K562 (cell line): ENCODE measurements around the gene CAPS. TPM values are rescaled to one million over a fixed set of nuclear protein-coding genes. Genes with fewer than 3 reads are reported as not detected.

Experiments
- ARHGAP35 ChIP-seq: fragments of 450-650 bp; IDR thresholded peaks from 2 replicates; pipeline ENCODE4 v1.6.1; 2018; ENCODE audit not compliant: partially characterized antibody
- ARID3A ChIP-seq: IDR thresholded peaks from 2 replicates; pipeline ENCODE4 v1.6.1; 2012; ENCODE audit warnings: low read depth, low read length, improper control_type of control experiment, borderline replicate concordance
- CBFA2T2 ChIP-seq: fragments of 450-650 bp; conservative IDR thresholded peaks from 2 replicates; pipeline ENCODE4 v1.6.1; 2017; ENCODE audit warnings: mild to moderate bottlenecking
- CREB1 ChIP-seq, 2 experiments: sonication (generic) in 1 of 2; formaldehyde crosslinking in 1 of 2; IDR thresholded peaks; 2 replicates each; pipeline versions ENCODE4 v1.6.1 to v1.8.0; 2012 to 2022; ENCODE audit warnings: inconsistent platforms in 1 of 2, mild to moderate bottlenecking in 1 of 2, missing genetic modification reagents in 1 of 2, moderate library complexity in 1 of 2
- E2F1 ChIP-seq: sonication (generic); formaldehyde crosslinking; IDR thresholded peaks from 2 replicates; pipeline ENCODE4 v1.8.1; 2023; ENCODE audit warnings: mild to moderate bottlenecking, missing genetic modification reagents, moderate library complexity
- ELK3 ChIP-seq: fragments of 450-650 bp; formaldehyde crosslinking; IDR thresholded peaks from 2 replicates; pipeline ENCODE4 v1.4.0; 2020; ENCODE audit warnings: mild to moderate bottlenecking
- FIP1L1 ChIP-seq: fragments of 200-400 bp; formaldehyde crosslinking; IDR thresholded peaks from 2 replicates; pipeline ENCODE4 v1.6.1; 2018; ENCODE audit warnings: mild to moderate bottlenecking, low read depth, low read length; ENCODE audit not compliant: poor library complexity, severe bottlenecking
- HBP1 ChIP-seq: fragments of 450-650 bp; formaldehyde crosslinking; IDR thresholded peaks from 2 replicates; pipeline ENCODE4 v1.4.0; 2022; ENCODE audit warnings: missing genetic modification characterization
- HCFC1 ChIP-seq: IDR thresholded peaks from 2 replicates; pipeline ENCODE4 v1.6.1; 2012; ENCODE audit warnings: low read depth, low read length, improper control_type of control experiment
- IRF2 ChIP-seq: sonication (generic); formaldehyde crosslinking; IDR thresholded peaks from 2 replicates; pipeline ENCODE4 v1.8.1; 2022; ENCODE audit warnings: mild to moderate bottlenecking, missing genetic modification reagents
- KAT2B ChIP-seq: IDR thresholded peaks from one replicate; pipeline ENCODE4 v1.6.1; 2012; ENCODE audit warnings: low read depth, mild to moderate bottlenecking, control low read depth, inconsistent platforms, low read length, moderate library complexity
- MAFG ChIP-seq: fragments of 450-650 bp; conservative IDR thresholded peaks from 2 replicates; pipeline ENCODE4 v1.6.1; 2016; ENCODE audit warnings: missing genetic modification characterization, missing compliant biosample characterization
- NELFE ChIP-seq: IDR thresholded peaks from 2 replicates; pipeline ENCODE4 v1.6.1; 2011; ENCODE audit warnings: mild to moderate bottlenecking; ENCODE audit not compliant: insufficient read depth, insufficient read length
- NRF1 ChIP-seq, 2 experiments: fragments of 450-650 bp; IDR thresholded peaks in 1 of 2; conservative IDR thresholded peaks in 1 of 2; 2 replicates each; pipeline ENCODE4 v1.6.1; 2014; ENCODE audit warnings: mild to moderate bottlenecking in 2 of 2
- RBFOX2 ChIP-seq: fragments of 200-400 bp; formaldehyde crosslinking; IDR thresholded peaks from 2 replicates; pipeline ENCODE4 v1.6.1; 2017; ENCODE audit warnings: low read depth, mild to moderate bottlenecking, low read length, moderate library complexity
- RBM17 ChIP-seq: fragments of 200-400 bp; formaldehyde crosslinking; IDR thresholded peaks from 2 replicates; pipeline ENCODE4 v1.6.1; 2017; ENCODE audit warnings: low read depth, mild to moderate bottlenecking, low read length, borderline replicate concordance
- TCF7L2 ChIP-seq: fragments of 150-350 bp; IDR thresholded peaks from 2 replicates; pipeline ENCODE4 v1.6.1; 2016; ENCODE audit warnings: low read depth, mild to moderate bottlenecking, low read length, moderate library complexity
- ZNF133 ChIP-seq: fragments of 250-450 bp; sonication (Bioruptor Pico); IDR thresholded peaks from 2 replicates; pipeline ENCODE4 v1.4.0; 2020; ENCODE audit warnings: mild to moderate bottlenecking
- ZNF384 ChIP-seq: IDR thresholded peaks from 2 replicates; pipeline ENCODE4 v1.6.1; 2012; ENCODE audit warnings: low read depth, low read length, improper control_type of control experiment
- ZNF445 ChIP-seq: fragments of 250-450 bp; sonication (Bioruptor Pico); IDR thresholded peaks from 2 replicates; pipeline ENCODE4 v1.4.0; 2020; ENCODE audit warnings: low read depth, mild to moderate bottlenecking, moderate library complexity
- ZNF699 ChIP-seq: fragments of 250-450 bp; sonication (Bioruptor Pico); IDR thresholded peaks from 2 replicates; pipeline ENCODE4 v1.8.0; 2021; ENCODE audit warnings: mild to moderate bottlenecking, moderate library complexity; ENCODE audit not compliant: insufficient replicate concordance
- ZNF766 ChIP-seq: fragments of 200-800 bp; sonication (Bioruptor generic); conservative IDR thresholded peaks from 2 replicates; pipeline ENCODE4 v1.6.1; 2016; ENCODE audit warnings: missing genetic modification characterization, missing compliant biosample characterization
- polyA plus RNA-seq, 8 experiments: library from polyadenylated mRNA; depleted of rRNA in 4 of 8; stranded (reverse) in 5 of 8; unstranded in 3 of 8; fragments of >200 nt; fragmentation: Nextera tagmentation in 2 of 8; fragmentation: Illumina TruSeq in 1 of 8; extraction: Ambion mirVana in 2 of 8; extraction: Trizol in 1 of 8; gene quantifications; 2 replicates each; pipeline versions ENCODE4 v1.2.1 to v1.2.3, GENCODE V29; 2011 to 2014; ENCODE audit warnings: inconsistent platforms in 1 of 8, missing spikeins in 1 of 8
- total RNA-seq, 7 experiments: library from RNA; depleted of rRNA in 6 of 7; stranded (reverse); fragments of >200 nt in 6 of 7; fragmentation: Illumina TruSeq in 2 of 7; extraction: Trizol in 2 of 7; gene quantifications; 2 replicates each; pipeline versions ENCODE4 v1.2.1 to v1.2.3, GENCODE V29; 2011 to 2021; ENCODE audit warnings: low replicate concordance in 1 of 7

The CAPS gene
- total and polyA plus RNA-seq, 9 of the 15 experiments (the other 6 are each of a cell fraction or from before 2014, with no cell fraction given) = 0.15 to 4.0 (median 0.91) TPM

GRCh38 chr19:5903624-5904351 is 10.3 kb upstream of the CAPS start, which contains the start of gene NDUFA11 (continued):
- TF ChIP-seq ZNF699 (CRISPR knock-in tag) = no peak
- TF ChIP-seq ZNF133 (CRISPR knock-in tag) = no peak
- no peak for TF ChIP-seq CBFA2T2
- TF ChIP-seq ZNF384 = peak; percentile 82
- no peak; the same call in 1 of the 2 replicates for TF ChIP-seq TCF7L2
- peak; percentile 79 for TF ChIP-seq FIP1L1
- peak; percentile 95 for TF ChIP-seq E2F1 (CRISPR knock-in tag)
- TF ChIP-seq HBP1 = no peak; the same call in 1 of the 2 replicates
- peak; percentile 95 to 97 for TF ChIP-seq NRF1 (conservative IDR thresholded peaks at IDR 0.05 in 1 of 2, IDR thresholded peaks at IDR 0.05 in 1 of 2)
- TF ChIP-seq KAT2B = peak; percentile 27
- TF ChIP-seq NELFE = no peak
- TF ChIP-seq ZNF766 = no peak; the same call in 1 of the 2 replicates
- no peak for TF ChIP-seq ZNF445
- TF ChIP-seq IRF2 (CRISPR knock-in tag) = no peak
- TF ChIP-seq MAFG (tag) = no peak
- peak; percentile 98 for TF ChIP-seq RBFOX2
- TF ChIP-seq HCFC1 = peak; percentile 71
- peak; percentile 93 for TF ChIP-seq ARHGAP35
- no peak; the same call in 1 of the 2 replicates for TF ChIP-seq CREB1 (IDR thresholded peaks at IDR 0.05)
- TF ChIP-seq CREB1 (CRISPR knock-in tag; IDR thresholded peaks at IDR 0.05) = peak; percentile 80
- TF ChIP-seq ELK3 (CRISPR knock-in tag) = no peak
- no peak for TF ChIP-seq ARID3A
- TF ChIP-seq RBM17 = no peak
